Osteocyte (in vitro differentiated cells): ENCODE results near the gene NFATC4. TPM values are rescaled to one million over a fixed set of nuclear protein-coding genes. Genes with fewer than 3 reads are reported as not detected.
"Not testable (repeated sequence)": the region's sequence is repeated elsewhere in the genome, so short reads cannot be mapped to it uniquely, and the experiment has no call there.

Experiments used
- DNase-seq: peaks from one replicate; pipeline ENCODE4 v3.0.0; 2021; ENCODE audit warnings: mixed read lengths; ENCODE audit not compliant: unreplicated experiment; ENCODE audit errors: extremely low spot score
- H3K27ac Mint-ChIP-seq: one replicate; pipeline ENCODE4 v1.8.0; 2021; ENCODE audit warnings: mild to moderate bottlenecking, mixed read lengths; ENCODE audit not compliant: unreplicated experiment
- H3K27me3 Mint-ChIP-seq: one replicate; pipeline ENCODE4 v1.8.0; 2021; ENCODE audit warnings: mixed read lengths; ENCODE audit not compliant: unreplicated experiment
- H3K36me3 Mint-ChIP-seq: one replicate; pipeline ENCODE4 v1.8.0; 2021; ENCODE audit warnings: mixed read lengths; ENCODE audit not compliant: unreplicated experiment
- H3K4me1 Mint-ChIP-seq: one replicate; pipeline ENCODE4 v1.8.0; 2021; ENCODE audit warnings: mixed read lengths; ENCODE audit not compliant: unreplicated experiment
- H3K4me3 Mint-ChIP-seq: one replicate; pipeline ENCODE4 v1.8.0; 2021; ENCODE audit warnings: mild to moderate bottlenecking, moderate library complexity, mixed read lengths; ENCODE audit not compliant: unreplicated experiment
- H3K9me3 Mint-ChIP-seq: one replicate; pipeline ENCODE4 v1.8.0; 2021; ENCODE audit warnings: mixed read lengths; ENCODE audit not compliant: unreplicated experiment
- total RNA-seq: library from RNA; stranded (reverse); gene quantifications from 2 replicates; pipeline ENCODE4 v1.2.1, GENCODE V29; 2021
- TF ChIP-seq, protein P1 (sequence below): fragments of 200-600 bp; sonication (generic); IDR thresholded peaks from 2 replicates; pipeline ENCODE4 v1.5.0; 2021; ENCODE audit warnings: antibody characterized with exemption, mild to moderate bottlenecking, moderate library complexity

Gene NFATC4
- total RNA-seq, 1 donor from 2014 or later, result 223 TPM

DNA sequence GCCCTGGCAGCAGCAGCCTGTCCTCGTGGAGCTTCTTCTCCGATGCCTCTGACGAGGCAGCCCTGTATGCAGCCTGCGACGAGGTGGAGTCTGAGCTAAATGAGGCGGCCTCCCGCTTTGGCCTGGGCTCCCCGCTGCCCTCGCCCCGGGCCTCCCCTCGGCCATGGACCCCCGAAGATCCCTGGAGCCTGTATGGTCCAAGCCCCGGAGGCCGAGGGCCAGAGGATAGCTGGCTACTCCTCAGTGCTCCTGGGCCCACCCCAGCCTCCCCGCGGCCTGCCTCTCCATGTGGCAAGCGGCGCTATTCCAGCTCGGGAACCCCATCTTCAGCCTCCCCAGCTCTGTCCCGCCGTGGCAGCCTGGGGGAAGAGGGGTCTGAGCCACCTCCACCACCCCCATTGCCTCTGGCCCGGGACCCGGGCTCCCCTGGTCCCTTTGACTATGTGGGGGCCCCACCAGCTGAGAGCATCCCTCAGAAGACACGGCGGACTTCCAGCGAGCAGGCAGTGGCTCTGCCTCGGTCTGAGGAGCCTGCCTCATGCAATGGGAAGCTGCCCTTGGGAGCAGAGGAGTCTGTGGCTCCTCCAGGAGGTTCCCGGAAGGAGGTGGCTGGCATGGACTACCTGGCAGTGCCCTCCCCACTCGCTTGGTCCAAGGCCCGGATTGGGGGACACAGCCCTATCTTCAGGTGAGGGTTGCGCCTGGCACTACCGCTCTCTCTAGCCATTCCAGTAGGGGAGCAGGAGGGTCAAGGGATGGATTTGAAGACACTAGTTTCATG lies 2.1 kb downstream of the NFATC4 start:
- Mint-ChIP-seq H3K27me3 (no peaks in the 10 kb centered on the region), H3K9me3 (no peaks in the 10 kb centered on the region), H3K36me3 (peaks cover 27% of the 10 kb centered on the region), H3K4me3 (peak overlapping the region; percentile 18), H3K4me1 (peaks cover 58% of the 10 kb centered on the region), H3K27ac (no peak overlapping the region)
- DNase-seq, result no peak
- TF ChIP-seq, protein P1, sequence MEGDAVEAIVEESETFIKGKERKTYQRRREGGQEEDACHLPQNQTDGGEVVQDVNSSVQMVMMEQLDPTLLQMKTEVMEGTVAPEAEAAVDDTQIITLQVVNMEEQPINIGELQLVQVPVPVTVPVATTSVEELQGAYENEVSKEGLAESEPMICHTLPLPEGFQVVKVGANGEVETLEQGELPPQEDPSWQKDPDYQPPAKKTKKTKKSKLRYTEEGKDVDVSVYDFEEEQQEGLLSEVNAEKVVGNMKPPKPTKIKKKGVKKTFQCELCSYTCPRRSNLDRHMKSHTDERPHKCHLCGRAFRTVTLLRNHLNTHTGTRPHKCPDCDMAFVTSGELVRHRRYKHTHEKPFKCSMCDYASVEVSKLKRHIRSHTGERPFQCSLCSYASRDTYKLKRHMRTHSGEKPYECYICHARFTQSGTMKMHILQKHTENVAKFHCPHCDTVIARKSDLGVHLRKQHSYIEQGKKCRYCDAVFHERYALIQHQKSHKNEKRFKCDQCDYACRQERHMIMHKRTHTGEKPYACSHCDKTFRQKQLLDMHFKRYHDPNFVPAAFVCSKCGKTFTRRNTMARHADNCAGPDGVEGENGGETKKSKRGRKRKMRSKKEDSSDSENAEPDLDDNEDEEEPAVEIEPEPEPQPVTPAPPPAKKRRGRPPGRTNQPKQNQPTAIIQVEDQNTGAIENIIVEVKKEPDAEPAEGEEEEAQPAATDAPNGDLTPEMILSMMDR, result no peak

DNA sequence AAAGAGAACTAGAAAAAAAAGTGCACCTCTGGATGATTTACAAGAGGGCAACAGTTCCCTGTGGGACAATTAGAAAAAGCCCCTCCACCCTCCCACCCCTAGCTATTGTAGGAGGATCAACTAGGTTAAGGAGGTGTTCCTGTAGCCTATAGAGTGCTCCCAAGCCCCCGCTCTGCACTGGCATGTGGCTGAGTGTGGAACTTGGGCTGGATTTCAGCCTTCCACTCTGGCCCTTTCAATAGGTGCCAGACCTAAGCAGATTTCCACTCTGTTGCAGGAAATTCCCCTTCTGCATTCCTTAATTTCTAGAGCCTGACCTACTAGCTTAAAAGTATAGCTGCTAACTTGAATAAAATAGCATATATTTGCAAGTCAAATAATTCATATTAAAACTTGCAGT lies 2.8 kb downstream of the NFATC4 start:
- H3K27me3 Mint-ChIP-seq, result no peaks in the 10 kb centered on the region
- H3K4me3 Mint-ChIP-seq, result no peak overlapping the region
- TF ChIP-seq, protein P1, result no peak
- H3K4me1 Mint-ChIP-seq, result peaks cover 51% of the 10 kb centered on the region
- peaks cover 30% of the 10 kb centered on the region for H3K36me3 Mint-ChIP-seq
- H3K27ac Mint-ChIP-seq, result no peak overlapping the region
- no peaks in the 10 kb centered on the region for H3K9me3 Mint-ChIP-seq
- DNase-seq, result no peak

DNA sequence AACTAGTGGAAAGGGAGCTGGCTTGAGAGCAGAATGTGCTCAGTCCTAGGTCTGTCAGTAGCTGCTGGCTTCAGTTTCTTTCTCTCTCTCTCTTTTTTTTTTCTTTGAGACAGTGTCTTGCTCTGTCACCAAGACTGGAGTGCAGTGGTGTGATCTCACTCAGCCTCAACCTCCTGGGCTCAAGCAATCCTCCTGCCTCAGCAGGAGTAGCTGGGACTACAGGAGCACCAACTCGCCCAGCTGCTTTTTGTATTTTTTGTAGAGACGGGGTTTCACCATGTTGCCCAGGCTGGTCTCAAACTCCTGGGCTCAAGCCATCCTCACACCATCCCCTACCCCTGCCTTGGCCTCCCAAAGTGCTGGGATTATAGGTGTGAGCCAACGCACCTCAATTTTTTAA lies 3.6 kb downstream of the NFATC4 start:
- H3K27me3 Mint-ChIP-seq, DNase-seq, H3K27ac Mint-ChIP-seq, H3K9me3 Mint-ChIP-seq: not testable (repeated sequence)
- Mint-ChIP-seq H3K4me1 (peaks cover 46% of the 10 kb centered on the region), H3K36me3 (peaks cover 31% of the 10 kb centered on the region), H3K4me3 (peak overlapping the region; percentile 22)

DNA sequence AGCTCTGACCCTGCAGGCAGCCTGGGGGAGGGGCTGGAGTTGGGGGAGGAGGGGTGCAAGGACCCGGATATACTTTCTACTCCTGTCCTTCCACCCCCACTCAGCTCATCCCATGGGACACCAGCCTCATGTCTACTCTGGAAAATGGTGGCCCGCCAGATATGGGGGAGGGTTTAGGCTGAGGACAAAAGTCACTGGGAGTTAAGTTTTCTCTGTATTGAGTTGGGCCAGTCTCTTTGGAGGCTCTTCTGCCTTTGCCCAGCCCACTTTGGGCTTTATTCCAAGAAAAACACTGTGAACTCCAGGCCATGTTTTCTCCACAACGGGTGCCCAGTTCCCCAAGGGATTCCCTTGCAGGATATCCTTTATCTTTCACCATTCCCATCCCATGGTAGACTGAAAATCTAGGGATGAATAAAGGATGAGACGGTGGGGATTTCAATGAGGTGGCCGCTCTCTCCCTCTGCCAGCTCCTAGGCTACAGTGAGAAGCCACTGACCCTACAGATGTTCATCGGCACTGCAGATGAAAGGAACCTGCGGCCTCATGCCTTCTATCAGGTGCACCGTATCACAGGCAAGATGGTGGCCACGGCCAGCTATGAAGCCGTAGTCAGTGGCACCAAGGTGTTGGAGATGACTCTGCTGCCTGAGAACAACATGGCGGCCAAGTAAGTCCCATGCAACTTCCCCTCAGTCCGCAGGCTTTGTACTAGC lies 4.9 kb downstream of the NFATC4 start:
- Mint-ChIP-seq H3K9me3 (no peaks in the 10 kb centered on the region), H3K4me1 (peaks cover 38% of the 10 kb centered on the region), H3K27ac (no peak overlapping the region), H3K4me3 (no peak overlapping the region), H3K36me3 (peaks cover 39% of the 10 kb centered on the region), H3K27me3 (no peaks in the 10 kb centered on the region)
- TF ChIP-seq, protein P1, result no peak
- DNase-seq, result no peak

DNA sequence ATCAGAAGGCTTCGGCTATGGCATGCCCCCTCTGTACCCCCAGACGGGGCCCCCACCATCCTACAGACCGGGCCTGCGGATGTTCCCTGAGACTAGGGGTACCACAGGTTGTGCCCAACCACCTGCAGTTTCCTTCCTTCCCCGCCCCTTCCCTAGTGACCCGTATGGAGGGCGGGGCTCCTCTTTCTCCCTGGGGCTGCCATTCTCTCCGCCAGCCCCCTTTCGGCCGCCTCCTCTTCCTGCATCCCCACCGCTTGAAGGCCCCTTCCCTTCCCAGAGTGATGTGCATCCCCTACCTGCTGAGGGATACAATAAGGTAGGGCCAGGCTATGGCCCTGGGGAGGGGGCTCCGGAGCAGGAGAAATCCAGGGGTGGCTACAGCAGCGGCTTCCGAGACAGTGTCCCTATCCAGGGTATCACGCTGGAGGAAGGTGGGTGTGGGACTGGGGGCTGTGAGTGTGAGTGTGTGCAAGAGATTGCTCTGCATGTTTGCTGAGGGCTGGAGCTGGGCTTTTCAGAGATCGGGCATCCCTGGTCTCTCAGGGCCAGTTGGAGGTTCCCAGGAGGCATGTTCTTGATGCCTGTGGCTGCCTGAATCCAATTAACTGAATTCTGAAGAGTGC lies 8.6 kb downstream of the NFATC4 start:
- Mint-ChIP-seq H3K4me3 (no peak overlapping the region), H3K36me3 (peaks cover 35% of the 10 kb centered on the region)

More for the DNA sequence above, 8.6 kb downstream of the NFATC4 start:
- Mint-ChIP-seq H3K27me3 (no peaks in the 10 kb centered on the region), H3K9me3 (no peaks in the 10 kb centered on the region), H3K27ac (no peak overlapping the region), H3K4me1 (peaks cover 22% of the 10 kb centered on the region)
- TF ChIP-seq, protein P1, result no peak
- no peak for DNase-seq
